SW 1271 (cell line): Measurements from ENCODE around the gene WDR41.
"Not testable (repeated sequence)": the region's sequence is repeated elsewhere in the genome, so short reads cannot be mapped to it uniquely, and the experiment has no call there.

Experiments
- DNase-seq, 2 experiments: peaks; one replicate each; lab custom pipeline; 2025; lab: John Stamatoyannopoulos, UW

Gene WDR41

DNA sequence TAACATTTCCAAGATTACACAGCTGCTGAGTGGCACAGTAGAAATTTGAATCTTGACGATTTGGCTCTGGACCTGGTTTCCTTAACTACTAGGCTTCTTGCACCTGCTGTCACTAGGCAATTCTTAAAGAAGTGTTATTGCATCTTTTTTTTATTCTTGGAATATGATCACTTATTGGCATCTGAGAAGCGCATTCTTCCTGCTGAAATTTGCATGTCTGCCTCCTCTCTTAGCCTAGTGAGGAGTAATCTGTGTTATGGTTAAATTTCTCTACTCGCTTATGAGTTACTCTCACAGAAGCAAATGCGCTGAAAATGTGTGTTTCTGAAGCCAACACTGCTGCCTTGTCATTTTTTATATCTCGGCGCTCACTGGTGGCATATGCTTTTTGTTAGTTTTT is 89.3 kb downstream of the WDR41 start:
- DNase-seq: no peak

DNA sequence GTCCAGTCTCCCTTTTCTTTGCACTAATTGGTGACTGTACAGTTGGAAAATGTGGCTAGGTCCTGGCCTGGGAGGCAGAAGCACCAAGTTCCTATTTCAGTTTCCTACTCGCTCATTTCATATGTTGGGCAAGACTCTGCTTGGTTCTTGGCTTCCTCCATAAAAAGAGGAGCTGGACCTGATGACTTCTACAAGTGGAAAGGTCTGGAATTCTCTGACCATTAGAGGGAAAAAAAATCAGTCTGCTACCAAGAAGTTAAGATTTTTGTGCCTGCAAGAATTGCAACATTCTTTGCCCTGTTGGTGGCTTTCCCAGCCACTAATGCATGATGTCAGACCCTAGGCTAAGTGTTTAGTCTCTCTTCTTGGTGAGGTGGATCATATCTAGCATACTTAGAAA is 91.5 kb downstream of the WDR41 start:
- no peak for DNase-seq

DNA sequence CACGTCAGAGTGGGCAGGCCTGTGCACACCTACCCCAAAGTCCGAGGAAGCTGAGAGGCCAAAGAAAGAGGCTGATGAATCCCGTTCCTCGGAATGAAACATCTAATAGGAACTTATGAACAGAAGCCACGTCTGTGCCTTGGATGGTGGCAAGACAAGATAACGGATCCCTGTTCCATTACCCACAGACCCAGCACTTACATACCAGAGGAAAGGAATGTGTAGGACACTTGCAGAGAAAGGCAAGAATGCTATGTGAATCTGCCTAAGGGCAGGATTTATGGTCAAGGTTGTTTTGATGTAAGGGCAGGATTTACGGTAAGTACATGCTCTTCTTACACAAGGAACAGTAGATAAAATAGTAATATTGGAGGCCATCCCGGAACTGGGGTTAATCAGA is 93.2 kb downstream of the WDR41 start:
- DNase-seq: no peak

DNA sequence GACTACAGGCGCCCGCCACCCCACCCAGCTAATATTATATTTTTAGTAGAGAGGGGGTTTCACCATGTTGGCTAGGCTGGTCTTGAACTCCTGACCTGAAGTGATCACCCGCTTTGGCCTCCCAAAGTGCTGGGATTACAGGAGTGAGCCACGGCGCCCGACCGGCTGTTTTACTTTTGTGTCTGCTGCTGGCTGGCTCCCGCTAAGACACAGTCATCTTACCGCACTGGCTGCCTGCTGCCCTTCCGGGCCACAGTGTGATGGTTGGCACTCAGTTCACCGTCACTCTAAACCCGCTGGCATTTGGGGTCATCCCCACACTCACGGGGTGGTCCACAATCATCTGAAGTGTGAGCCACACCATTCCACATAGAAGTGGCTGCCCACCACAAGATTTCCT is 93.7 kb downstream of the WDR41 start:
- DNase-seq: no peak

DNA sequence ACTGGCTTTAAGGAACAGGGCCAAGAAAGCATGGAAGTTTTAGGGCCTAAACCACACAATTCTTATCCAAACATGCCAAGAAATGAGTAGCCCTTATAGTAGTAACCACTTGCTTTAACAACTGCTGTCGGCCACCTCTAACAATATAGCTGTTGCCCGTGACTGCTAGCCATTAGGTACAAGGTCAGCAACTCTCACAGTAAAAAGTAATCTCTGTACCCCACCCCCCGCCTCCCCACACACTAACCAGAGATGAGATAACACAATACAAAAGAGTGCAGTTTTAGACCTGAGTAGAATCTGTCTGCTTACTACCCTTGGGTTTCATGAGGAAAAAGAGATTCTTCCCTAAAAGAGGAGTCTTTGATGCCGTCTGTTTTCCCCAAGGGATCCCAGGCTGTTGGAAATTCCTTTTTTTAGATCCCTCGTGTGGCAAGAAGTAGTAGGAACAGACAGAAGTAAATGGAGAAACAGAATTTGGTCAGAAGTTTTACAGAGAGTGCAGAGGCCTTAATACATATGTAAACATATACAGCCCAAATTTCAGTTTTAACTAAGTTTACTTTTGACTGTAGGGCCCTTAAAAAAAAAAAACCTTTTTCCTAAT is 94.3 kb downstream of the WDR41 start:
- DNase-seq: no peak

GRCh38 chr5:77396017-77396416 is 96.1 kb downstream of the WDR41 start:
- DNase-seq: no peak

DNA sequence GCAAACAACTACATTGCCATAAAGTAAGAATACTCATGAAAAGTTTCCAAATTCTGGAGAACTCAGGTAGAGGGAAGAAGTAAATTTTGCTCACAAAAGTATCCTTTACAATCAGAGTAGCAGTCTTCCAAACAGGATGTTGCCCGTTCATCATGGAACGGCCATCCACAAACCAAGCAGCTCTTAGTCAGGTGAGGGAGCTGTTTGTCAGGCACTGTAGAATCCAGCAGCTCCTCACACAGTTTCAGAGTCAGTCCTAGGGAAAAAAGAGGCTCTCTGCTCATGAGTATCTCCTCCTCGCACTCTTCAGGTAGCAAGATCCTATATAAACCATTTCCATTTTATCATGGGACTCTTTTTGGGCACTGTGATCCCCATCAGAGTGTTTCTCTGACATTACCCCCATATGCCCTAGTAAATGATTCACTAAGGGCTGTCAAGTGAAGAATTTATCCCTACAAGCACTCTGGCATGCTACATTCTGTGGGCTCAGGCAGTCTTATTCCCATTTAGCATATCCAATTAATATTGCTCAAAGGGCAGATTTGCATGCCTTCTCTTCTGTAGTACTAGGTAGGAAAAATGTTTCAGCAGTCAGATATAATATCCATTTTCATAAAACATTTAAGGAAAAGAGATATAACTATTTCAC is 97.9 kb downstream of the WDR41 start:
- DNase-seq: no peak

DNA sequence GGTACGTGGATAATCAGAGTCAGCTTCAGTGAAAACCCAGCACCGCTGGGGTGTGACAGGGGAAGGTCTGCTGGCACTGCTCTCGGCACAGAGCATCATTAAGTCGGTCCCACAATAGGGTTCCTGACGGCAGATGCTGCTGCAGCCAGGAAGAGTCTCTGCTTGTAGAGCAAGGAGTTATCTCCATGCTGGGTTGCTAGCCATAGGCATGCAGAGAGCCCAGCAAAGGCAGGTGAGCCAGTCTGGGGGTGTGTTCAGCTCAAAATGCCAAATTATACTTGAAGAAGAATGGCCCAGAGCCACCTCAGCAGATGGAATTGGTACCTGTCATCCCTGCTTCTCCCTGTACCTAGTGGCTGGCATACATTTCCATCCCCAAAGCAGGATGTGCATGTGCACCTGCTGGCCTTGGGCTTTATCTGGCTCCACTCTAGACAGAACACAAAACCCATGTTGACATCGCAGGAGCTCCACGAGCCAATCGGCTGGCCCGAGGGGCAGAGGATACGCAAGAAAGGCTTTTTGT is 100.8 kb downstream of the WDR41 start:
- DNase-seq: no peak

DNA sequence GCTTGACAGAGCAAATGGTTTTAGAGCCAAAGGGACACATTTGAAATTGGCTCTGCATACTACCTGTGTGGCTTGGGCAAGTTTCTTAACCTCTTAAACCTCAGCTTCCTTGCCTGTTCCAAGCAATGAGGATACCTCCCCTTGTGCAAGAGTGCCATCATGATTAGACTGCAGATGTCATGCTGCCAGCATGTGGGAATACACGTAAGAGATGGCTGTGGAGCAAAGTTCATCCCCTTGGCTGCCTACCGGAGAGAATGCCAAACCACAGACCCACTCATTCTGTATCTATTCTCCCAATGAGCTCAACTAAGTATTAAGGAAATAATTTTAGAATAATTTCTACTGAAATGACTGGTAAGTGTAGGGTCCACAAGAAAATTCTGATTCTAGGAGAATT is 101.3 kb downstream of the WDR41 start:
- DNase-seq: no peak

GRCh38 chr5:77390221-77390620 is 101.9 kb downstream of the WDR41 start:
- DNase-seq: no peak

DNA sequence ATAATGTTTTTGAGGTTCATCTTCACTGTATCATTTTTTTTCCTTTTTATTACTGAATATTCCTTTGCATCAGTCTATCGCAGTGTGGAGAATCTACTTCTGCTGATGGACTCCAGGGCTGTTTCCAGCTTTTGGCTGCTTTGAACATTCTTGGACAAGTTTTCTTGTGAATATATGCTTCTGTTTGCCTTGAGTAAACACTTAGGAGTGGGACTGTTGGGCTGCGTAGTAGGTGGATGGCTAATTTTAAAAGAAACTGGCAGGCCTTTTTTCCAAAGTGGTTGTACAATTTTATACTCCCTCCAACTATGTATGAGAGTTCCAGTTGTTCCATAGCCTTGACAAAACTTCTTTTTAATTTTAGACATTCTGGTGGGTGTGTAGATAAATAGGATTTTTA is 102.4 kb downstream of the WDR41 start:
- DNase-seq: no peak

DNA sequence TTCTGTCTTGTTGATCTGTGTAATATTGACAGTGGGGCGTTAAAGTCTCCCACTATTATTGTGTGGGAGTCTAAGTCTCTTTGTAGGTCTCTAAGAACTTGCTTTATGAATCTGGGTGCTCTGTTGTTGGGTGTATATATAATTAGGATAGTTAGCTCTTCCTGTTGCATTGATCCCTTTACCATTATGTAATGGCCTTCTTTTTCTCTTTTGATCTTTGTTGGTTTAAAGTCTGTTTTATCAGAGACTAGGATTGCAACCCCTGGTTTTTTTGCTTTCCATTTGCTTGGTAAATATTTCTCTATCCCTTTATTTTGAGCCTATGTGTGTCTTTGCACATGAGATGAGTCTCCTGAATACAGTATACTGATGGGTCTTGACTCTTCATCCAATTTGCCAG is 105.8 kb downstream of the WDR41 start:
- DNase-seq: not testable (repeated sequence)

- not testable (repeated sequence) for DNase-seq
These were observed 108.8 kb downstream of the WDR41 start for GRCh38 chr5:77383336-77383735.
